ENCODE results near the gene CREG2.
"Not testable (repeated sequence)": the region's sequence is repeated elsewhere in the genome, so short reads cannot be mapped to it uniquely, and the experiment has no call there.

CREG2 gene

DNA sequence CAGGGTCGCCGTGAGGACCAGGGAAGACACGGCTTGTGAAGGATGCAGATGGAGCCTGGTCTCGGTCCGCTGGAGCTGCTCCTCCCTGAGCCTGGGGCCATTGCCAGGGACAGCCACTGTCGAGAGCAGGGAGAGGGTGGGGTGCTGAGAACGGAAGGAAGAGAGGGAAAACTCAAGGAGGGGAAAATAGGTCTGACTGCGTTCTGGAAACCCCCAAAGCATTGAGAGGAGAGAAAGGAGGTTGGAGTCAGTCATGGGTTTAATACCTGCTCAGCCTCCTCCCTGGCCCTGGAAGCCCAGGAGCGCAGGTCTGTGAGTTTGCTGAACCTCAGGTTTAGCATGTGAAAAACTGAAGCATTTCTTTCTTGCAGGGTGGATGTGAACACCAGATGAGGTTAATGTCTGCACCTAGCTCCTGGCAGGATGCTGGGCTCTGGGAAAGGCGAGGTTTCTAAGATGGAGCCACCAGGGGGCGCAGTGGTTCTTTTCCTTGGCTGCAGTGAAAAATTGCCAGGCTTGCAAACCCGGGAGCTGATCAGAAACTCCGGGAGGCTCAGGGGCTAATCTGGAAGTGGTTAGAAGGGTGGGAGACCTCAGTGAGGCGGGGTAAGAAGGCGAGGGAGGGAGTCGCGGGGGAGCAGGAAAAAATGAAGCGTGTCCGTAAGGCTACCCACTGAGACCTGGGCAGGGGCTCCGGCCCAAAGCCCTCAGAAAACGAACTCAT is 45.2 kb downstream of the CREG2 start:
- peak; percentile 58 for DNase-seq (ENCODE audit: low read depth)

DNA sequence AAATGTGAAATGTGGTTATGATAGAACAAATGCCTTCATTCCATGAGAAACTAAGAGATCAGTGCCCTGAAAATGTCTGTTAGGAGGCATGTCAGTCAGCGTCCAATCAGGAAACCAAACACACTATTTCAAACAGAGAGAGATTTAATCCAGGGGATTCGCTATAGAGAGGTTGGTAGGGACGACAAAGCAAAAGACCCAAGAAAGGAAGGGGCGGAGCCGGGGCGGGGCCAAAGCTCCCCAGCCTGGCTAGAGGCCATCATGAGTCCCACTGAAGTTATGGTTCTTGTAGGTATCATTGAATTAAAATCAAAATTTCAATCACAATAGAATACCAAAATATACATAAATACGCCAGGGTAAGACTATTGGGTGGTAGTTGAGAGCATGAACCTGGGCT is 45.9 kb downstream of the CREG2 start:
- DNase-seq (ENCODE audit: low read depth), result peak; percentile 26

DNA sequence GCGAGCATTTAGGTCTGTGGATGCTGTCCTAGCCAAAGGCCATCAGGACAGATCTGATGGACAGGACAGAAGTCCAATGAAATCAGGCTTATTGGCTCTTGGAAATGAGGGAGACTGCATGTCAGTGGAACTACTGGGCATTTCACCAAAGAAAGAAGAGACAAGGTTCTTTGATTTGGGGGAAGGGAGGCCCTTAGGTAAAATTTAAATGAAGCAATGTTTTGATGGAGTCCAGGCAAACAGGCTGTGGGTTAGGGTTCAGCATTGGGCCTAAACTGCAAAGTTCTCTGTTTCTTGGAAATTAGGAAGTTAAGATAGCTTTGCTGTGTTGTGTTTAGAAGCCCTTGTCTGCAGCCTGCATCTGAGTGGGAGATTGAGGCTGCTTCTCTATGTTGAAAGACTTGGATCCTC is 47.2 kb downstream of the CREG2 start:
- DNase-seq (ENCODE audit: low read depth), result no peak

DNA sequence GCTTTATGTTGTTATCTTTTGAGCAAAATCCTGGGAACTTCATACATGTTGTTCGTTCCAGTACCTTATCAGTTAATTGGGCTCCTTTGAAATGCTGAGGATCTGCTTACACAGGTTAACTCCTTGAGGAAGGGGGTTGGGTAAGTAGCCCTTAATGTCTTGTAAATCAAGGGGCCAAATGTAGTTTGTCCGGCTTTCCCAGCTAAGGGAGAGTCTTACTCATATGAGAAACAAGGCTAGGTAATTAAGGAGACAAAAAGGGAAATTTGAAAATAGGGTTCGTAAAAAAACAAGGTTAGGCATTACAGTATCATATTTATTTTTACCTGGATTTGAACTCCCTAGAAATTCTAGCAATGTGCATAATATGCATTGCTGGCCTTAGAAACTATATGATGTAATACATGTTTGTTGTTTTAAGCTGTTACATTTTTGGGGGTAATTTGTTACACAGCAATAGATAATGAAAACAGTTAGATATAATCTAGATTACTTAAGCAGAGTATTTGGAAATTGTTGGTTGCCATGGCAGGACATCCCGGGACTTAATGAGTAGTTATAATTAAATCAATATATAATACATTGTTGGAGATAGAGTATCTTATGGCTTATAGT is 47.9 kb downstream of the CREG2 start:
- DNase-seq (ENCODE audit: low read depth), result no peak

DNA sequence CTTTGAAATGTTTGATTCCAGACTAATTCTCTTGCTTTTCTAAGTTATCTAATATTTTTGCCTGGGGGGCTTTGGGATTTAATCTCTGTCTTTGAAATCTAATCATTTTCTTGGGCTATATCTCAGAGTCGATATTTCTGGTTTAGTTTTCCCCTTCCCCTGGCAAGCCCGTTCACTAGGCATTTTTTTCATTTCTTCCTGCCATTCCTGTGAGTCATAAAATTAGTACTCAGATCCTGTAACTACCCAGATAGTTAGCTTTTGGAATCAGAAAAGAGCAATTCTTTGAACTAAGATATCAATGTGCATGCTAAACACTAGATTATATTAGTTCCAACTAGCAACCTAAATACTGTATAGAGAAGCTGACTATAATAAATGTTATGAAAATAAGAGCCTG is 49.4 kb downstream of the CREG2 start:
- DNase-seq (ENCODE audit: low read depth), result no peak

DNA sequence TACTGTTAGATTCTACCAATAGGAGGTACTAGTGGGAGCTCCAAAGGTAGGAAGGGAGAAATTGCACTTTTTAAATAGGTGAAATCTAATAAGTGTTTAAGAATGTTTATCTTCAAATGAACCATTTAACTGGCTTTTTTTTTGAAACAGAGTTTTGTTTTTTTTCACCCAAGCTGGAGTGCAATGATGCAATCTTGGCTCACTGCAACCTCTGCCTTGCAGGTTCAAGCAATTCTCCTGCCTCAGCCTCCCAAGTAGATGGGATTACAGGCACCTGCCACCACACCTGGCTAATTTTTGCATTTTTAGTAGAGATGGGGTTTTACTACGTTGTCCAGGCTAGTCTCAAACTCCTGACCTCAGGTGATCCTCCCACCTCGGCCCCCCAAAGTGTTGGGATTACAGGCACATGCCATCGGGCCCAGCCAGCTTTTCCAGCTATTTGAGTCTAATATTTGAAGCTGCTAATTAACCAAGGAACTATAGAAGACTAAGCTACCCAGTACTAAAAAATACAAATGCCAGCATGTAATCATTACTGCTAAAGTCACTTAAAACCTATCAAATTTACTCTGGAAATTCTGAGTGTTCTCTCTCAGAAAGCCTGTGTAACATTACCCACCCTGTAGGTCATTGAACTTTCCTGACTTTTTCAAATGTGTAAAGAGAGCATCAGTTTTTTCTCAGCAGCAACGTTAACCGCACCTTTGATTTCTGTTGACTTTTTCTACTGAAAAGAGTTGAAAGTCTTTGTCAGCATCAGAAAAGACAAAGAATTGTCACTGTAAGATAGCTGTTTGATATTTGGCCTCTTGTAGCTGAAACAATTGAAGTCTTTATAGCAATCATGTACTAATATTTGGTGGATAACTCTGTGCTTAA is 54.2 kb downstream of the CREG2 start:
- DNase-seq (ENCODE audit: low read depth), result no peak

DNA sequence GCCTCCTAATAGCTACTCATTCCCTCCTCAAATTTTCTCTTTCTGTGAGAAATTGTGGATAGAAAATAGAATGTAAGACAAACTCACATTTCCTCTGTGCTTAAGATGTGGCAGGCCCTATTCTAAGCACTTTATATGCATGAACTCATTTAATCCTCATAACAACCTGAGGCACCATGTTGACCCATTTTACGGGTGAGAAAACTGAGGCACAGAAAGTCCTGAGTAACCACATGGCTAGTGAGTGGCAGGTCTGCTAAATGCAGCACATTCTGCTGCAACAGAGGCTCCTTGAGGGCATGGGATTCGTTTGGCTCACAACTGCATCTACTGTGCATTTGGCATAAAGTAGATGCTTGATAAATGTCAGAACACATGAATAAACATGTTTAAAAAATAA is 56.1 kb downstream of the CREG2 start:
- DNase-seq (ENCODE audit: low read depth), result no peak

DNA sequence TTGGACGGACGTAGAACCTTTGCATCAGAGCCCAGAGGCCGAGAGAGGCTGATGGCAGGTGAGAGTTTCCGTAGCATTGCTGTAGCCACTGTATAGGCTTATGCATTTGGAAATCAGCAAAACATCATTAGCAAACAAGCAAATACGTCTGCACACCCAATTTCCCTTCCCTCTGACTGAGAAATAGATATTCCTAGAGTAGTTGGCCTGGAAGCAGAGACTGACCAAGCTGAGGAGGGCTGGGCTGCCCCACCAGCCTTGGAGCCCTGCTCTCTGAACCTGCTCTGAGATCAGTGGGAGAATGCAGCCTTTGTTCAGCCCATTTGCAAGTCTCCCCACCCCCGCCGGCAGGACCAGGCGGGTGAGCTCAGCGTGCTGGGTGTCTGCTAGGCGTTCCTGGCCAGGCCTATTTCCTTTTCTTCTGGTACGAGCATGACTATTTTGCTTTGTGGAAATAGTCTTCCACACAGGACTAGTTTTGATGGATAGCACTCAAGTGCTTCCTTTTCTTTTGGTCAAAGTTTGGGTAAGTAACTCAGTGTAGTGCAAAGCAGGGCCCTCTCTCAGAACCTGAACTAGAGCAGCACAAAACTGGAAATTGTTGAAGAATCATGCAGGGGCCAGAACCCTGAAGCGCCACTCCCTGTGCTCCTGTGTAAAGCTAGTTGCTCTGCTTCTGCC is 56.9 kb downstream of the CREG2 start:
- DNase-seq (ENCODE audit: low read depth), result no peak

DNA sequence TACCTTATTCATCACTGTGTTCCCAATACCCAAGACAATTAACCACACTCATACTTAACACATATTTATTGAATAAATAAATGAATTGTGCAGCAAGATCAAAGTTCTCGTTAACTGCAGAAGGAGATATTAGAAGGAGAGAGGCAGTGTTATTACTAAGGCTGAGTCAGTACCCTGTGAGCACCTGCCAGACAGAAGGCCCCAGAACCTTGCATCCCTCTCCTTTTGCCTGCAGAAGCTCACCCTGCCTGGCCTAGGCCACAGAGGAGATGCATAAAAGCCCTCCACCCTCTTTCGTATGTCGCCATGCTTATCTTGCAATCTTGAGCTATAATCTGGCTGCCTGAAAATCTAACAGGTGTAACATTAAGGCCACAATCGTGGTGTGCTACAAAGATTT is 58.3 kb downstream of the CREG2 start:
- DNase-seq (ENCODE audit: low read depth), result no peak

DNA sequence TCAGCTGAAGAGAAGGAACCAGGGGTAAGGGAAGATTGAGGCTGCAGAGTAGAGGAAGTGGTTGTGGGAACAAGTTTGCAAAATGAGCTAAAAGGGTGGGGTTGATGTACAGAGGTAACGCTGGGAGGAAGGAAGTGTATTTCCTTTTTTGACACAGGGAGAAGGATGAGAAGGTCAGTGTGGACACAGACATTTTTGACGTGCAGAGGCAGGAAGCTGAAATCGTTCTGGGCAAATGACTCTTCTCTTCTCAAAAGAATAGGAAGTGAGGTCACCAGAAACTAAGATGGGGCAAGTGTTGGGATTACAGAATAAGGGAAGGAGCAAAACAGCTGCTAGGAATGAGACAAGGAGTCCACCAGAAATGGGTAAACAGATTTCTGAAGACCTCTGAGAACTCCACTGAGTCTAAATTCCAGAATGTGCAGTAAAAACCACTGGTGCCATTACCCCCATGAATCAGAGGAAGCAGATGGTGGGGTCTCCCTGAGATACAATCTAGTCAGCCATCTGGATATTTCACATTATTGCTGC is 58.8 kb downstream of the CREG2 start:
- no peak for DNase-seq (ENCODE audit: low read depth)

DNA sequence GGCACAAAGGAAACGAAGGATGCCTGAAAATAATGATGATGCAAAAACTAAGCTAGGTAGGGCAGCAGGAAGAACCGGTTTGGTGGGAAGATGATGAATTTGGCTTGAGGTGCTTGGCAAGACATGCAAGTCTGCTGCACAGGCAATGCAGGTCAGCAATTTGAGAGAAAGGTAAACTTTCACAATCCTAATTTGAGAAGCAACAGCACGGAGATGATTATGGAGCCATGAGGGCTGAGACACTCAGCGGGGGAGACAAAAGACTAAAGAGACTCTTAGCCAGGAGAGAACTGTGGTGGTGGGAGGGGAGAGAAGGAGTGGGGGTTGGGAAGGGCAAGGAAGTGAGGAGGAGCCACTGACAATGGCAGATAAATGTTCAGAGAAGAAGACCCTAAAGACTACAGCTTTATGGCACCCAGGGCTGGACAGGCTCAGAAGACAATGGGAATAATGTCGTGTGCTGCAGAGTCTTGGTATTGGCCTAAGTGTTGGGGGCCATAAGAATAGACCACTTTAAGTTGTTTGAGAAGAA is 59.4 kb downstream of the CREG2 start:
- DNase-seq (ENCODE audit: low read depth), result no peak

DNA sequence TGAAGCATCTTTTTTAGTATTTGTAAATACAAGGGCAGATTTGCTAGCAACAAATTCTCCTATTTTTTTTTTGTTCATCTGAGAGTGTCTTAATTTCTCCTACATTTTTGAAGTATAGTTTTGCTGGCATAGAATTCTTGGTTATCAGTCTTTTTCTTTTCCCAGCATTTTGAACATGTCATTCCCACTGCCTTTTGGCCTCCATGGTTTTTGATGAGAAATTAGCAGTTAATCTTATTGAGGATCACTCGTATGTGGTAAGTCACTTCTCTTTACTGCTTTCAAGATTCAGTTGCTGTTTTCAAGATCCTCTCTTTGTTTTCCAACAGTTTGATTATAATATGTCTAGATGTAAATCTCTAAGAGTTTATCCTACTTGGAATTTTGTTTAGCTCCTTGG is 61.9 kb downstream of the CREG2 start:
- DNase-seq (ENCODE audit: low read depth), result no peak

DNA sequence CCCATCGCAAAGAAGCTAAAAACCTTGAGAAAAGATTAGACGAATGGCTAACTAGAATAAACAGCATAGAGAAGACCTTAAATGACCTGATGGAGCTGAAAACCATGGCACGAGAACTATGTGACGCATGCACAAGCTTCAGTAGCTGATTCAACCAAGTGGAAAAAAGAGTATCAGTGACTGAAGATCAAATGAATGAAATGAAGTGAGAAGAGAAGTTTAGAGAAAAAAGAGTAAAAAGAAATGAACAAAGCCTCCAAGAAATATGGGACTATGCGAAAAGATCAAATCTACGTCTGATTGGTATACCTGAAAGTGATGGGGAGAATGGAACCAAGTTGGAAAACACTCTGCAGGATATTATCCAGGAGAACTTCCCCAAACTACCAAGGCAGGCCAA is 70.7 kb downstream of the CREG2 start:
- not testable (repeated sequence) for DNase-seq (ENCODE audit: low read depth)

DNA sequence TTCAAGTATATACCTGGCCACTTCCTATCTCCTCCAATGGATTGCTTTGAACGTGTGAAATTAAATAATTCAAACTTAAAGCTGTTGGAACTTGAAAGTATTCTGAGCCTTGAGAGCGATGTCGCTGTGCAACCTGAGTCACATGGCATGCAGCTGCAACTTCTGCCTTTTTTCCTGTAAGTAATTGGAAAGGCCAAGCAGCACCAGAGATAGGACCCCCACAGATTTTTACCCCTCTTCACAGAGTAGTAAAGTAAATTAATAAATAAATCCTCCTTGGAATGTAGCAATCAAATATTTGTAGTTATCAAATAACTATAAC is 75.6 kb downstream of the CREG2 start:
- no peak for DNase-seq (ENCODE audit: low read depth)

DNA sequence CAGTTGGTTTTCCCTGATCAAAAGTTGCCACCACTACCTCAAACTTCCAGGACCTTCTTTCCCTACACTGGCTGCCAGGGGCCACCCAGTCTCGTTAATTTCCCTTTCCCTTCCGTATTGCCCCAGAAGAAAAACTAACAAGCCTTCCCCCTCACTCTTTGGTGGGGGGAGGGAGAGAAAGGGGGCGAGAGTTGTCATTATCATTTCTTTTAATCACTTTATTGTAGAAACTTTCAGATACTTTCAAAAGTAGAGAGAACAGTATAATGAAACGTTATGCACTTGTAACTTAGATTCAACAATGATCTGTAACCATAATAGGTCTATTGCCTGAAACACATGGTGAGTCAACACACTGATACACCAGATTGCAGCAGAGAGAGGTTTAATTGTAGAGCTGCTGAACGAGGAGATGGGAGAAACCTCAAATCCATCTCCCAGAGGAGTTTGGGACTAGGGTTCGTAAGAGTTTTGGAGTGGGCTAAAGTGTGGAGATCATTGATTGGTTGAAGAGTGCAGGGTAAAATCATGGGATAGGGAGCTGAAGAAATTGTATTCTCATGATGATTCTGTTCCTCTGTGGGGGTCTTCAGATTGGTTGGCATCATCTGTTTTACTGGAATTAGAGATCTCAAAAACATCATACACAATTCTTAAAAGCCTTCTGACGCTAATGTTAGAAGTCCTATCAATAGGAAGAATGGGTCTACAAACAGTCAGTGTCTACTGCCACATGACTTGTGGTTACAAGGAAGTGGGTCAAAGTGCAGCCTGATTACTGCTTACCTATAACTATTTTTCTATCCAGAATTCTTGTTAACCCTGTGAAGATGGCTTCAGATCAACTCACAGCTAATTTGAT is 76.2 kb downstream of the CREG2 start:
- no peak for DNase-seq (ENCODE audit: low read depth)

DNA sequence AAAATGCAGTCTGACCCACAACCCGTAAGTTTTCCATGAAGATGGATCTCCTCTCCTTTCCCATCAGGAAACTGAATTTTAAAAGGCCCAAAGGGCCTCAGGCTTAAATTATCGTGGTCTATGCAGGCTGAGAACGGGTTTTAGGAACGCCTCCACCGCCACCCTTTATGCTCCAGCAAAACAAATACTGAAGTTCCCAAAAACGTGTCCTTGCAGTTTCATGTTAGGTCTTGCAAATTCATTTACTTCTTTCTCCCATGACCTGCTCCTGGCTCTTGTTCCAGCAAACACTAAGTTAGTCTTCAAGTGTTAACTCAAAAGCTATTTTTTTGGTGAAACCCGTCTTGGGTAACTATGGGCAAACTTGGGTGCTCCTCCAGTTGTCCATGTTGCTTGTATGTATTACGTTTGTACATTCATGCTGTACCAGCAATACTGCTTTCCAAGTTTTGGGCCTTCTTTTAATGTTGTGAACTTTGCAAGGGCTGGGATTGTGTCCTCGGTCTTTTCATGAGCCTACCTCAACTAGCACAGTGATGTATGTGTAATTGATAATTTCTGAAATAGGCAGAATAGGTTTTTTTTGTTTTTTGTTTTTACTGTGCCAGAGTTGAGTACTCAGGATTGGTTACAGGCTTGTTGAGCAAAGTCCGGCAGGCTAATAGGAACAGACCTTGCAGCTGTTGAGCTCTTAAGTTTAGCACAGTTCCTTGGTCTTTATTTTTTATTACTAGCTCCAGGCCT is 77.0 kb downstream of the CREG2 start:
- DNase-seq (ENCODE audit: low read depth), result no peak

DNA sequence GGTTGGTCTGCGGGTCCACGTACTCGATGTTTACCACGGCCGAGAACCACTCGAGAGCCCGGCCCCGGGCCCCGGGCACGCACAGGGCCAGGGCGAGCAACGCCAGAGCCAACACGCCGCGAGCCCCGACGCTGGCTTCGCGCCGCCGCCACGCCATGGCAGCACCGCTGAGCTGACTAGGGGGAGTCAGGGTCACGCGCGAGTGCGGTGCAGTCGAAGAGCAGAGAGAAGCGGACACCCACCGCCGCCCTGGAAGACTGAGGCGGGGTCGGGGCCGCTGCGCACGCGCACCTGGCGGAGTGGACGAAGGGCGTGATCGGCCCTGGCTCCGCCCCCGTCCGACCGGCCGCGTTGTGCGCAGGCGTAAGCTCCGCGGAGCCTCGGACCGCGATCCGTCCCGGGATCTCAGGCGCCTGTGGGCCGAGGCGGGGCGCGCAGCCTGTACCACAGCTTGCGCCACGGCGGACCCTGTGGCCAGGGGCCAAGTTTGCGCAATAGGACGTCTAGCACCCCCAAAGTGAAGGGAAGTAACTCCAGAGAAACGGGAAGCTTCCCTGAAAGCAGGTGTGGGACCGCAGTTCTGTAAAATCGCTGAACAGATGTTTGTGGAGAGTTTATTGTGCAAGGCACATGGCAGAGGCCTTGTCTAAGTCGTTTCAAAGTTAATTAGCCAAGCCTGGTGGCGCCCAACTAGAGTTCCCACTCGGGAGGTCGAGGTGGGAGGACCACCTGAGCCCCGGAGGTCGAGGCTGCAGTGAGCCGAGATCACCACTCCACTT is 78.7 kb downstream of the CREG2 start, which contains the start of gene RNF149:
Gene RNF149, minus strand, starts transcription at position 270 of the 779 bp plus-strand sequence. Its CDS starts 113 bp downstream, at position 157.
- peak; percentile 82 for DNase-seq (ENCODE audit: low read depth)

DNA sequence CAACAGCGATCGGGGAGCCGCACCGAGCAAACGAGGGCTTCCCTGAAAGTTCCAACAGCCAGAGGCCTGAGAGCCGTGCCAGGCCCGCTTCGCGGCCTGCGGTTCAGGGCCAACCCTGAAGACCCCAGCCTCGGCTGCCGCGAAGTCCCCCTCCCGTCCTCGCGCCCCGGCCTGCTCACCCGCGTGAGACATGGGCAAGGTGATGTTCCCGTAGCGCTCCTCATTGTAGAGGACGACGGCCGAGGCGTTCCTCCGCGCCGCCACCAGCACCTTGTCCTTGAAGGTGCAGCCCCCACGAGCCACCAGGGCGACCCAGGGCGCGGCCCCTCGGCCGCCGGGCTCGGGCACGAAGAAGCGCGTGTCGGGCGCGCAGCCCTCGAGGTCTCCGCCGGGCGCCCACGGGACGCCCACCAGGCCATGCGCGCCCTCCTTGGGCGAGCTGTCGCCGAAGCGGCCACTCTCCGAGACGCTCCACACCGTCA is 79.3 kb downstream of the CREG2 start:
- DNase-seq (ENCODE audit: low read depth), result no peak

DNA sequence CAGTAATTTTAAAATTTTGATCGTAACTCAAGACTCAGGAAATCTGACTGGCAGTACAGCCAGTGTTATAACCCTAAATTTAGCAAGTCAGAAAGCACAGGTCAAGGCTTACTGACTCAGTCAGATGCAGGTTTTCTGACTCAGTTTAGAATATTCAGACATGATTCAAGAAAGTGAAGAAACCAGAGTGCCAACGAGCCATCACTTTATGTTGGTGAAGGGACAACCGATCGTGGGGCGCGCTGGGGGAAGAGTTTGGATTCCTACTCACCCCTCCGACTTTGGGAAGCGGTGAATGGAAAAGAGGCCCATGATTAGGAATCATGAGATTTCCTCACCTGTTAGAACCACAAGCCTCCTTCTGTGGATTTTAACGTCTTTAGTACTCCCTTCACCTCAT is 79.8 kb downstream of the CREG2 start:
- no peak for DNase-seq (ENCODE audit: low read depth)
